MCF 10A (cell line): ENCODE data around the gene CHRNA7. TPM values are rescaled to one million over a fixed set of nuclear protein-coding genes. Genes with fewer than 3 reads are reported as not detected.
"Not testable (repeated sequence)": the region's sequence is repeated elsewhere in the genome, so short reads cannot be mapped to it uniquely, and the experiment has no call there.

Experiments used
- BruUV-seq: library from RNA; stranded (reverse); fragments of 400-500 nt; replicated peaks from 2 replicates; lab custom pipeline; 2021; lab: Mats Ljungman, UMichigan
- CTCF ChIA-PET: fragments of 300-600 bp; sonication (Branson Sonifier 250); formaldehyde crosslinking; extraction: SDS; loops from one replicate; lab custom pipeline; 2021; ENCODE audit warnings: antibody characterized with exemption, inconsistent platforms; lab: Yijun Ruan, JAX
- POLR2A ChIA-PET: fragments of 300-600, 350-650 bp; sonication (Branson Sonifier 250); formaldehyde crosslinking; extraction: SDS; loops from one replicate; lab custom pipeline; 2020; ENCODE audit warnings: antibody characterized with exemption, inconsistent platforms; lab: Yijun Ruan, JAX
- DNase-seq: peaks from one replicate; pipeline ENCODE4 v3.0.0-alpha.2; 2018; ENCODE audit not compliant: unreplicated experiment
- H3K27ac Mint-ChIP-seq: one replicate; pipeline ENCODE4 v1.8.0; 2022; ENCODE audit warnings: mild to moderate bottlenecking, low read depth, mixed read lengths; ENCODE audit not compliant: unreplicated experiment
- H3K27me3 Mint-ChIP-seq: one replicate; pipeline ENCODE4 v1.8.0; 2022; ENCODE audit warnings: mixed read lengths; ENCODE audit not compliant: insufficient read depth, unreplicated experiment
- H3K36me3 Mint-ChIP-seq: one replicate; pipeline ENCODE4 v1.8.0; 2022; ENCODE audit warnings: mild to moderate bottlenecking, moderate library complexity, mixed read lengths; ENCODE audit not compliant: insufficient read depth, unreplicated experiment
- H3K4me1 Mint-ChIP-seq: one replicate; pipeline ENCODE4 v1.8.0; 2022; ENCODE audit warnings: mixed read lengths; ENCODE audit not compliant: insufficient read depth, unreplicated experiment
- H3K4me3 Mint-ChIP-seq: one replicate; pipeline ENCODE4 v1.8.0; 2022; ENCODE audit warnings: mild to moderate bottlenecking, moderate library complexity, mixed read lengths; ENCODE audit not compliant: unreplicated experiment
- H3K9me3 Mint-ChIP-seq: one replicate; pipeline ENCODE4 v1.8.0; 2022; ENCODE audit warnings: mixed read lengths; ENCODE audit not compliant: unreplicated experiment
- CTCF ChIP-seq: fragments of 200-600 bp; IDR thresholded peaks from one replicate; pipeline ENCODE4 v1.8.0; 2022; ENCODE audit warnings: antibody characterized with exemption, mild to moderate bottlenecking; ENCODE audit not compliant: unreplicated experiment
- intact Hi-C: fragments of 100-400 bp; cut with micrococcal nuclease; formaldehyde crosslinking; loops from 2 replicates; pipeline ENCODE4 v1.14.1; 2022
- total RNA-seq: library from RNA; stranded (reverse); gene quantifications from 2 replicates; pipeline ENCODE4 v1.2.3, GENCODE V29; 2022

The CHRNA7 gene
- total RNA-seq, 1 experiment from 2014 or later: 0.23 TPM

- H3K27ac Mint-ChIP-seq: no peak overlapping the region
- no peaks in the 10 kb centered on the region for H3K36me3 Mint-ChIP-seq
- POLR2A ChIA-PET: no interaction called here
- intact Hi-C loops: no loop called here
- CTCF ChIA-PET: no interaction called here
- H3K27me3 Mint-ChIP-seq: peaks cover 60% of the 10 kb centered on the region
- no peak for DNase-seq
- no peaks in the 10 kb centered on the region for H3K4me1 Mint-ChIP-seq
- no TSS peak for BruUV-seq
- H3K9me3 Mint-ChIP-seq: no peaks in the 10 kb centered on the region
- TF ChIP-seq CTCF: no peak
- no peak overlapping the region for H3K4me3 Mint-ChIP-seq
Measured at GRCh38 chr15:32131803-32132202, 101.5 kb downstream of the CHRNA7 start.

GRCh38 chr15:32132859-32133258 is 102.5 kb downstream of the CHRNA7 start:
- H3K9me3 Mint-ChIP-seq: no peaks in the 10 kb centered on the region
- DNase-seq: no peak
- intact Hi-C loops: no loop called here
- H3K4me1 Mint-ChIP-seq: no peaks in the 10 kb centered on the region
- no peak overlapping the region for H3K27ac Mint-ChIP-seq
- POLR2A ChIA-PET: no interaction called here
- H3K36me3 Mint-ChIP-seq: no peaks in the 10 kb centered on the region
- BruUV-seq: no TSS peak
- CTCF ChIA-PET: no interaction called here
- H3K4me3 Mint-ChIP-seq: no peak overlapping the region
- no peak for TF ChIP-seq CTCF
- peaks cover 50% of the 10 kb centered on the region for H3K27me3 Mint-ChIP-seq

- POLR2A ChIA-PET: no interaction called here
- CTCF ChIA-PET: no interaction called here
- Mint-ChIP-seq H3K4me1 (no peaks in the 10 kb centered on the region), H3K9me3 (no peaks in the 10 kb centered on the region), H3K4me3 (no peak overlapping the region), H3K27ac (no peak overlapping the region), H3K27me3 (peaks cover 30% of the 10 kb centered on the region), H3K36me3 (no peaks in the 10 kb centered on the region)
- no peak for TF ChIP-seq CTCF
- intact Hi-C loops: no loop called here
- BruUV-seq: no TSS peak
- no peak for DNase-seq
Measured at GRCh38 chr15:32134842-32135241, 104.5 kb downstream of the CHRNA7 start.

- no TSS peak for BruUV-seq
- peaks cover 25% of the 10 kb centered on the region for H3K27me3 Mint-ChIP-seq
- intact Hi-C loops: no loop called here
- no peak overlapping the region for H3K27ac Mint-ChIP-seq
- no peak for DNase-seq
- no peaks in the 10 kb centered on the region for H3K9me3 Mint-ChIP-seq
- H3K36me3 Mint-ChIP-seq: no peaks in the 10 kb centered on the region
- no peak for TF ChIP-seq CTCF
- POLR2A ChIA-PET: interaction anchor here (0.6 kb wide), 1 partner anchor 118 kb away, joined by 3 read pairs; no protein-coding TSS in a partner anchor
- H3K4me3 Mint-ChIP-seq: no peak overlapping the region
- no peaks in the 10 kb centered on the region for H3K4me1 Mint-ChIP-seq
- CTCF ChIA-PET: no interaction called here
Measured at GRCh38 chr15:32135335-32135734, 105.0 kb downstream of the CHRNA7 start.

- BruUV-seq, DNase-seq, H3K27ac Mint-ChIP-seq, H3K4me3 Mint-ChIP-seq, H3K27me3 Mint-ChIP-seq, H3K4me1 Mint-ChIP-seq, H3K36me3 Mint-ChIP-seq, H3K9me3 Mint-ChIP-seq, POLR2A ChIA-PET, intact Hi-C loops: not testable (repeated sequence)
- CTCF ChIA-PET: interaction anchor here (1.3 kb wide), 1 partner anchor 167 kb away, joined by 3 read pairs; no protein-coding TSS in a partner anchor
Measured at GRCh38 chr15:32145512-32145911, 115.2 kb downstream of the CHRNA7 start.
